Measurements from ENCODE around the gene DCC. TPM values are rescaled to one million over a fixed set of nuclear protein-coding genes. Genes with fewer than 3 reads are reported as not detected.

DCC gene
- total and polyA plus RNA-seq, 2 experiments from 2014 or later, result 0.53 to 0.73 TPM

GRCh38 chr18:52781113-52781512, 441.1 kb downstream of the DCC start:
- no peaks in the 10 kb centered on the region; the same call in 1 of the 2 replicates for H4K20me1 ChIP-seq (replicated peaks; ENCODE audit: insufficient read depth)
- Mint-ChIP-seq H3K27ac (no peak overlapping the region), H3K36me3 (ENCODE audit: low read depth) (no peaks in the 10 kb centered on the region), H3K4me3 (no peak overlapping the region), H3K27me3 (ENCODE audit: insufficient read depth, low read depth, poor library complexity) (no peaks in the 10 kb centered on the region), H3K9me3 (no peaks in the 10 kb centered on the region), H3K4me1 (peaks cover 9% of the 10 kb centered on the region)
- no peak overlapping the region for H3K4me2 ChIP-seq
- H3K27me3 ChIP-seq (ENCODE audit: insufficient read depth), result no peaks in the 10 kb centered on the region
- no peak for DNase-seq (ENCODE audit: low spot score)
- H2AFZ ChIP-seq, result no peak overlapping the region
- TF ChIP-seq ZNF114 (CRISPR knock-in tag; IDR thresholded peaks at IDR 0.05) (no peak), NANOG (IDR thresholded peaks at IDR 0.05; ENCODE audit: borderline replicate concordance) (no peak), POLR2AphosphoS5 (IDR thresholded peaks at IDR 0.05; ENCODE audit: low read depth) (no peak), STAT1 (IDR thresholded peaks at IDR 0.05; ENCODE audit: unreplicated experiment) (no peak), ZNF331 (CRISPR knock-in tag; IDR thresholded peaks at IDR 0.05; ENCODE audit: low read depth) (no peak), EZH2 (IDR thresholded peaks at IDR 0.05; ENCODE audit: low read depth, unreplicated experiment) (no peak), REST (IDR thresholded peaks at IDR 0.05; ENCODE audit: unreplicated experiment) (no peak), CREB1 (CRISPR knock-in tag; IDR thresholded peaks at IDR 0.05; ENCODE audit: low read depth) (no peak), JUNB (IDR thresholded peaks at IDR 0.05; ENCODE audit: unreplicated experiment) (no peak)
- no peak overlapping the region for H3K4me3 ChIP-seq
- H3K9me2 ChIP-seq (ENCODE audit: insufficient read depth), result no peaks in the 10 kb centered on the region; the same call in 1 of the 2 replicates
- peaks cover 8% of the 10 kb centered on the region; the same call in 1 of the 2 replicates for H3K4me1 ChIP-seq (ENCODE audit: insufficient read depth)
- no peak overlapping the region for H3K27ac ChIP-seq (ENCODE audit: low read depth)
- ATAC-seq, result no peak
- H3K36me3 ChIP-seq (ENCODE audit: insufficient read depth), result no peaks in the 10 kb centered on the region
- H3F3A ChIP-seq (replicated peaks; ENCODE audit: low read depth), result no peaks in the 10 kb centered on the region
- no peaks in the 10 kb centered on the region for H3K79me2 ChIP-seq (replicated peaks; ENCODE audit: insufficient read depth)

GRCh38 chr18:52791321-52791720, 451.3 kb downstream of the DCC start:
- peaks cover 3% of the 10 kb centered on the region for H3K27me3 Mint-ChIP-seq (ENCODE audit: insufficient read depth, low read depth, poor library complexity)
- no peaks in the 10 kb centered on the region for H3K27me3 ChIP-seq (ENCODE audit: insufficient read depth)
- no peak overlapping the region for H3K27ac Mint-ChIP-seq
- 0 out of 2 replicates have a peak, but pooled peaks cover 5% of the 10 kb centered on the region for H3K36me3 ChIP-seq (ENCODE audit: insufficient read depth)
- H3F3A ChIP-seq (replicated peaks; ENCODE audit: low read depth), result no peaks in the 10 kb centered on the region
- no peak overlapping the region for H3K27ac ChIP-seq (ENCODE audit: low read depth)
- DNase-seq (ENCODE audit: low spot score), result no peak
- H3K79me2 ChIP-seq (replicated peaks; ENCODE audit: insufficient read depth), result no peaks in the 10 kb centered on the region
- no peaks in the 10 kb centered on the region for H3K4me1 ChIP-seq (ENCODE audit: insufficient read depth)
- peaks cover 74% of the 10 kb centered on the region for H3K9me3 Mint-ChIP-seq
- peaks cover 40% of the 10 kb centered on the region for H3K36me3 Mint-ChIP-seq (ENCODE audit: low read depth)
- H3K4me1 Mint-ChIP-seq, result no peaks in the 10 kb centered on the region
- no peak overlapping the region for H3K4me2 ChIP-seq
- H2AFZ ChIP-seq, result no peak overlapping the region
- H3K9me2 ChIP-seq (ENCODE audit: insufficient read depth), result no peaks in the 10 kb centered on the region; the same call in 1 of the 2 replicates
- no peaks in the 10 kb centered on the region for H4K20me1 ChIP-seq (replicated peaks; ENCODE audit: insufficient read depth)
- no peak overlapping the region for H3K4me3 ChIP-seq
- no peak for ATAC-seq
- no peak overlapping the region for H3K4me3 Mint-ChIP-seq
- TF ChIP-seq JUNB (IDR thresholded peaks at IDR 0.05; ENCODE audit: unreplicated experiment) (no peak), ETS1 (IDR thresholded peaks at IDR 0.05) (no peak), CREB1 (CRISPR knock-in tag; IDR thresholded peaks at IDR 0.05; ENCODE audit: low read depth) (no peak), CTCF (conservative IDR thresholded peaks at IDR 0.05; ENCODE audit: low read depth in 2 of 2) (no peak), EZH2 (IDR thresholded peaks at IDR 0.05; ENCODE audit: low read depth, unreplicated experiment) (no peak), NANOG (IDR thresholded peaks at IDR 0.05; ENCODE audit: borderline replicate concordance) (no peak), POLR2AphosphoS5 (IDR thresholded peaks at IDR 0.05; ENCODE audit: low read depth) (no peak), REST (IDR thresholded peaks at IDR 0.05; ENCODE audit: unreplicated experiment) (no peak), STAT1 (IDR thresholded peaks at IDR 0.05; ENCODE audit: unreplicated experiment) (no peak), ZNF331 (CRISPR knock-in tag; IDR thresholded peaks at IDR 0.05; ENCODE audit: low read depth) (no peak)

Data from GM23338 (cell line).